Measurements from ENCODE around the gene SETDB2.

- TF ChIP-seq CTCF (IDR thresholded peaks at IDR 0.05) = no peak
- no peak for TF ChIP-seq ZBTB21 (CRISPR knock-in tag; IDR thresholded peaks at IDR 0.05; ENCODE audit: borderline replicate concordance)
- TF ChIP-seq ZNF219 (CRISPR knock-in tag; IDR thresholded peaks at IDR 0.05; ENCODE audit: borderline replicate concordance) = no peak
- no peak for TF ChIP-seq ZNF263 (CRISPR knock-in tag; IDR thresholded peaks at IDR 0.05; ENCODE audit: low read depth)
- TF ChIP-seq ZNF232 (CRISPR knock-in tag; IDR thresholded peaks at IDR 0.05) = no peak
- no peak for TF ChIP-seq JUN (CRISPR knock-in tag; IDR thresholded peaks at IDR 0.05)
- TF ChIP-seq E2F4 (CRISPR knock-in tag; IDR thresholded peaks at IDR 0.05; ENCODE audit: borderline replicate concordance, low read depth) = no peak
- no peak for TF ChIP-seq CREB1 (CRISPR knock-in tag; IDR thresholded peaks at IDR 0.05)
- no peak for TF ChIP-seq ELF4 (CRISPR knock-in tag; IDR thresholded peaks at IDR 0.05; ENCODE audit: low read depth)
- TF ChIP-seq SMAD4 (CRISPR knock-in tag; IDR thresholded peaks at IDR 0.05) = no peak
- TF ChIP-seq ZNF121 (CRISPR knock-in tag; IDR thresholded peaks at IDR 0.05) = no peak
- no peak for TF ChIP-seq NFYB (CRISPR knock-in tag; conservative IDR thresholded peaks at IDR 0.05; ENCODE audit: low read depth)
Observed at GRCh38 chr13:49459580-49459979, 15.5 kb downstream of the SETDB2 start.
